ENCODE results near the gene NXN.
"Not testable (repeated sequence)": the region's sequence is repeated elsewhere in the genome, so short reads cannot be mapped to it uniquely, and the experiment has no call there.

NXN gene

DNA sequence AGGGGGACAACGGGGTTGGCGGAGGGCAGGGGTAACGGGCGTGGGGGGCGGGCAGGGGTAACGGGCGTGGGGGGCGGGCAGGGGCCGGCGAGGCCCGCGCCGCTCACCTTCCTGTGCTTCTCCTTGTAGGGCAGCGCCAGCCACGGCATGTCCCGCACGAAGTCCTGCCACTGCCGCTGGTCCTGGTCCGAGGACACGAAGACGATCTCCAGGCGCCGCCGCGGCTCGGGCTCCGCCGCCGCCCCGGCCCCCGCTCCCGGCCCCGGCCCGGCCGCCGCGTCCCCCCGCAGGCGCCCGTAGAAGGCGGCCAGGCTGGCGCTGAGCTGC, 401 bp downstream of the NXN start:
- CTCF ChIA-PET: interaction anchor here (2.4 to 3.8 kb wide), 3 partner anchors 17 to 182 kb away, joined by 23 to 59 read pairs (median 24); partner anchors contain the start of gene TIMM22
- DNase-seq: no peak

GRCh38 chr17:978103-979093, 1.2 kb downstream of the NXN start:
- CTCF ChIA-PET: no interaction called here

More for the DNA sequence above, 401 bp downstream of the NXN start:
- H3K4me1 Mint-ChIP-seq: peaks cover 18% of the 10 kb centered on the region
- peaks cover 52% of the 10 kb centered on the region for H3K27me3 Mint-ChIP-seq
- no peak overlapping the region for H3K4me3 Mint-ChIP-seq
- H3K27ac Mint-ChIP-seq: no peak overlapping the region
- no peaks in the 10 kb centered on the region for H3K9me3 Mint-ChIP-seq
- no peaks in the 10 kb centered on the region for H3K36me3 Mint-ChIP-seq

DNA sequence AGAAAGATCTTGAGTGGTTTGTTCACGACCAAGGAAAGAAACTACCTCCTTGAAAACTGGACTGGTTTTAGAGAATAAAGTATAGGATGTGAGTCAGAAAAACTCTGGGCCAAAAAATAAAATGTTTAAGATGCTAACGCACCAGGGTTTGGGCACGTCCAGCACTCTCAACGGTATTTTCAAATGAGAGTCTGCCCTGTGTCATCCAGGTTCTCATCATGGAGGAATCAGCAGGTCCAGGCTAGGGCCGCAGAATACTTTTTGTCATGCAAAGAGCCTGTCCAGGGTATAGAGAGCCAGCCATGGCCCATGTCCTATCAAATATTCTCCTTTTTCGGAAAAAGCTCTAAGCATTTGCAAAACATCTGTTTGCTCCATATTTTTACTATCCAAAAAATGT, 2.4 kb downstream of the NXN start:
- H3K9me3 Mint-ChIP-seq: no peaks in the 10 kb centered on the region
- H3K36me3 Mint-ChIP-seq: no peaks in the 10 kb centered on the region
- no peak overlapping the region for H3K27ac Mint-ChIP-seq
- no peak for DNase-seq
- H3K4me1 Mint-ChIP-seq: peaks cover 18% of the 10 kb centered on the region
- CTCF ChIA-PET: no interaction called here
- H3K27me3 Mint-ChIP-seq: peaks cover 52% of the 10 kb centered on the region
- H3K4me3 Mint-ChIP-seq: no peak overlapping the region

More at GRCh38 chr17:978103-979093, 1.2 kb downstream of the NXN start:
- H3K36me3 Mint-ChIP-seq: no peaks in the 10 kb centered on the region
- no peaks in the 10 kb centered on the region for H3K9me3 Mint-ChIP-seq
- peak overlapping the region; percentile 24 for H3K27ac Mint-ChIP-seq
- H3K4me1 Mint-ChIP-seq: peaks cover 18% of the 10 kb centered on the region
- peaks cover 52% of the 10 kb centered on the region for H3K27me3 Mint-ChIP-seq
- H3K4me3 Mint-ChIP-seq: peak overlapping the region; percentile 52
- DNase-seq: no peak

DNA sequence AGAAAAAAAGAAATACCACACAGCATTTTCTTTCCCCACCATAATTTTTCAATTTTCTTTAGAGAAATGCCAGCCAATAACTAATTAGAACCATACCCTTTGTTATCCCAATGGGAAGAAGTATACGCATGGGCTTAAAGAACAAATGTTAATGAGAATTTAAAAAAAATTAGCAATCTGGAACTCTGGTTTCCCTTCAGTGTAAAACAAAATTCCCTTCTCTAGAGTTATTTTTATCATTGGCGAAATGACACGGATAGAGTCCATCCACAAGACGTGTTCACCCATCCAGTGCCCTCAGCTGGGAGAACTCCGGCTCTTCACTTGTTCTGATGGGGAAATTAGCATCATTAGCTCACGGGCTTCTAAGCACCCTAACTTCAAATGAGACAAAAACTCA, 3.3 kb downstream of the NXN start:
- Mint-ChIP-seq H3K27me3 (peaks cover 52% of the 10 kb centered on the region), H3K9me3 (no peaks in the 10 kb centered on the region), H3K27ac (peak overlapping the region; percentile 33), H3K4me3 (no peak overlapping the region), H3K36me3 (no peaks in the 10 kb centered on the region), H3K4me1 (peaks cover 17% of the 10 kb centered on the region)
- DNase-seq: no peak
- CTCF ChIA-PET: interaction anchor here (1.3 kb wide), 1 partner anchor 181 kb away, joined by 4 read pairs; no protein-coding TSS in a partner anchor

DNA sequence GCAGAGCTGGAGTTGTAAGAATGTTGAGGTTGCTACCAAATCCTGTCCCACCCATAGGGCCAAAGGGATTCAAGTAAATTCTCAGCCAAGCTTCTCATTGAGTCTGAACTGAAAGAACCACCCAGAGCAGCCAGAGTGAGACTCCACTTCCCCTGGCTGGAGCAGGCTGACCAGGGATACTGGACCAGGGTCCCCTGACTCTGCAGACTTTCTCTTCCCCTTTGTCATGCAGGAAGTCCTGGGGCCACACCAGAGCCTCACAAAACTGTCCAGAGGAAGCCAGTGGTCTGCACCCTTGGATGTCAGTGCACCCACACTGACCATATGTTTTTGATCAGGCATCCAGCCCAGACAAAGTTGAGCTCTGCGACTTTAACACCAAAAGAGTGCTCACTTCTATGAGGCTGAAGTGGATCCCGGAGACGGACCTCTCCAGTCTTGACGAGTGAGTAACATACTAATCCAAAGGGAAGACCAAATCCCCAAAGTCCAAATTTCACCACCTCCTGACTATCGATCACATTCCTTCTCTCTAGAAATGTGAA, 4.1 kb downstream of the NXN start:
- no peak overlapping the region for H3K27ac Mint-ChIP-seq
- CTCF ChIA-PET: interaction anchor here (1.3 kb wide), 1 partner anchor 180 kb away, joined by 4 read pairs; no protein-coding TSS in a partner anchor
- no peaks in the 10 kb centered on the region for H3K36me3 Mint-ChIP-seq
- H3K4me1 Mint-ChIP-seq: peaks cover 8% of the 10 kb centered on the region
- H3K9me3 Mint-ChIP-seq: no peaks in the 10 kb centered on the region
- DNase-seq: no peak
- H3K4me3 Mint-ChIP-seq: no peak overlapping the region
- peaks cover 48% of the 10 kb centered on the region for H3K27me3 Mint-ChIP-seq

DNA sequence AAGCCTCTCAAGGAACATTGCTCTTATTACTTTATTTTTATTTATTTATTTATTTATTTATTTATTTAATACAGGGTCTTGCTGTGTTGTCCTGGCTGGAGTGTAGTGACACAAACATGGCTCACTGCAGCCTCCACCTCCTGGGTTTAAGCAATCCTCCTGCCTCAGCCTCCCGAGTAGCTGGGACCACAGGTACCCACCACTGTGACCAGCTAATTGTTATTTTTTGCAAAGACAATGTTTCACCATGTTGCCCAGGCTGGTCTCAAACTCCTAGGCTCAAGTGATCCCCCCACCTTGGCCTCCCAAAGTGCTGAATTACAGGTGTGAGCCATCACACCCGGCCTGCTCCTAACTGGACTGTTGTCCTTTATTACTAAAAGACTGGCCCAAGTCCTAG, 4.8 kb downstream of the NXN start:
- DNase-seq, H3K4me3 Mint-ChIP-seq, H3K4me1 Mint-ChIP-seq, H3K27ac Mint-ChIP-seq, CTCF ChIA-PET, H3K36me3 Mint-ChIP-seq, H3K9me3 Mint-ChIP-seq: not testable (repeated sequence)
- peaks cover 48% of the 10 kb centered on the region for H3K27me3 Mint-ChIP-seq

DNA sequence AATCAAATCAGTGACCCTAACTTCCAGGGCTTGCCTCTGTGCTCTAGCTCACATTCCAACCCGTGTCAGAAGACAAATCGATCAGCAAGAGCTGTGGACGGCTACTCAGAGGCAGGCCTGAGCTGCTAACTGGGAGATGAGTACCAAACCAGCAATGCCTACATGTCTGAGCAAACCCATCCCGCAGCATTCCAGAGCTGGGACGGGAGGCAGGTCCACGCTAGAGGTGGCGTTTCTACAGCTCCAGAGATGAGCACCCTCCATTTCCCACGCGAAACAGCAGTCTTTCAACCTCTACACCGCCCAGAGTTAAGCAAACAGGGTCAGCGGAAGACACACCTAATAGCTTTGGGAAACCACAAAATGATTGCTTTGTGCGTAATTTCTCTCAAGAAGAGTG, 6.5 kb downstream of the NXN start:
- Mint-ChIP-seq H3K27me3 (peaks cover 52% of the 10 kb centered on the region), H3K27ac (no peak overlapping the region), H3K36me3 (no peaks in the 10 kb centered on the region), H3K4me3 (no peak overlapping the region), H3K4me1 (peaks cover under 1% of the 10 kb centered on the region), H3K9me3 (no peaks in the 10 kb centered on the region)
- CTCF ChIA-PET: no interaction called here
- no peak for DNase-seq

DNA sequence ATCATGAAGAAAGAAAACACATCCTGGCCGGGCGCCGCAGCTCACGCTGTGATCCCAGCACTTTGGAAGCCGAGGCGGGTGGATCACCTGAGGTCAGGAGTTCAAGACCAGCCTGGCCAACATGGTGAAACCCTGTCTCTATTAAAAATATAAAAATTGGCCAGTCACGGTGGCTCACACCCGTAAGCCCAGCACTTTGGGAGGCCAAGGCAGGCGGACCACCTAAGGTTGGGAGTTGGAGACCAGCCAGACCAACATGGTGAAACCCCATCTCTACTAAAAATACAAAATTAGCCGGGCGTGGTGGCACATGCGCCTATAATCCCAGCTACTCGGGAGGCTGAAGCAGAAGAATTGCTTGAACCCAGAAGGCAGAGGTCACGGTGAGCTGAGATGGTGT, 7.7 kb downstream of the NXN start:
- H3K4me3 Mint-ChIP-seq, H3K9me3 Mint-ChIP-seq, H3K36me3 Mint-ChIP-seq, H3K4me1 Mint-ChIP-seq, H3K27ac Mint-ChIP-seq, DNase-seq: not testable (repeated sequence)
- CTCF ChIA-PET: interaction anchor here (1.2 kb wide), 1 partner anchor 9 kb away, joined by 3 read pairs; no protein-coding TSS in a partner anchor
- H3K27me3 Mint-ChIP-seq: peaks cover 46% of the 10 kb centered on the region

DNA sequence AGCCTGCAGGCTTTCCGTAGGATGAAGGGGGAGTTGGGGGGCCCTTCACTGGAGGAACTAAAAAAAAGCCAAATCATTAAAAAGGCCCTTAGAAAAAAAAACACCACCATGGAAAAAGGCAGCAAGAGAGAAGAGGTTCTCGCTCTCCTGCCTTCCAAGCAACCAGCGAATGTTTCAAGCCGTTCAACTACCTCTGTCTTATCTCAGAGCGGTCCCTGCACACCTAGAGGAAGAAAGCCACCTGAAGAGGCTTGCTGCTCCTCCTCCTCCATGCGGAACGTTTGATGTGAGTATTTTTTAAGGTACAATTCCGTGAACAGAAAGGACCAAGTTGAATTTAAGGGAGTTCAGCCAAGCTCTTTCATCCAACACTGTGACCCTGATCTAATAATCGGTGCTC, 9.2 kb downstream of the NXN start:
- CTCF ChIA-PET: no interaction called here
- Mint-ChIP-seq H3K9me3 (no peaks in the 10 kb centered on the region), H3K27ac (peak overlapping the region; percentile 52), H3K4me3 (no peak overlapping the region), H3K27me3 (peaks cover 44% of the 10 kb centered on the region), H3K4me1 (no peaks in the 10 kb centered on the region), H3K36me3 (no peaks in the 10 kb centered on the region)
- no peak for DNase-seq

- CTCF ChIA-PET: no interaction called here
- Mint-ChIP-seq H3K27me3 (peaks cover 44% of the 10 kb centered on the region), H3K4me3 (no peak overlapping the region), H3K4me1 (no peaks in the 10 kb centered on the region), H3K27ac (no peak overlapping the region), H3K9me3 (no peaks in the 10 kb centered on the region), H3K36me3 (no peaks in the 10 kb centered on the region)
- no peak for DNase-seq
Observed at GRCh38 chr17:969811-970355, 9.7 kb downstream of the NXN start.

GRCh38 chr17:968812-969730, 10.5 kb downstream of the NXN start:
- Mint-ChIP-seq H3K4me3 (no peak overlapping the region), H3K27ac (no peak overlapping the region), H3K4me1 (no peaks in the 10 kb centered on the region), H3K36me3 (no peaks in the 10 kb centered on the region), H3K27me3 (peaks cover 46% of the 10 kb centered on the region), H3K9me3 (no peaks in the 10 kb centered on the region)
- CTCF ChIA-PET: no interaction called here
- no peak for DNase-seq

GRCh38 chr17:967122-967521, 12.5 kb downstream of the NXN start:
- Mint-ChIP-seq H3K27ac (no peak overlapping the region), H3K4me3 (no peak overlapping the region), H3K4me1 (no peaks in the 10 kb centered on the region), H3K27me3 (peaks cover 52% of the 10 kb centered on the region), H3K36me3 (no peaks in the 10 kb centered on the region), H3K9me3 (no peaks in the 10 kb centered on the region)
- DNase-seq: no peak
- CTCF ChIA-PET: no interaction called here

DNA sequence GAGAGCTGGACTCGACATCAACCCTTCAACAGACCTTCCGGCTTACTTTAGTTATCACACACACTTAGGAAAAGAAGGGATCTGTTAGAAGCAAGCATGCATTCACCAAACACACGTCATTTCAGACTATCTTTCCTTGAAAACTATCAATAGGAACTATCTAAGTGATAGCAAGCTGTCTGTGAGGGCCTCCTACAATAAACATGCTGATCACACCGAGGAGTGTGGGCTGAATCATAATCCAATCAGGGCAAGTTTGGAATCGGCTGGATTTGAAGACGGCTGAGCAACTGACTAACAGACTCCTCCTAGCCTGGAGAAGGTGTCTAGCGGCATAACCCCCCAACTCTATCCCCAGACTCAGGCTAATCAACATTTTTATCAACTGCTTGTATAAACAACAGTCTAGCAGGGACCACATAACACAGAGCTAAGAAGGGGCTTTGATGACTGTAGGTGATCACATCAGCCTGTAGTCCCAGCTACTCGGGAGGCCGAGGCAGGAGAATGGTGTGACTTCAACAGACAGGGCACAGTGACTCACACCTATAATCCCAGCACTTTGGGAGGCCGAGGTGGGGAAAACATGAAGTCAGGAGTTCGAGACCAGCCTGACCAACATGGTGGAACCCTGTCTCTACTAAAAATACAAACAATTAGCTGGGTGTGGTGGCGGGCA, 14.1 kb downstream of the NXN start:
- CTCF ChIA-PET: interaction anchor here (0.8 kb wide), 1 partner anchor 337 kb away, joined by 3 read pairs; no protein-coding TSS in a partner anchor
- no peaks in the 10 kb centered on the region for H3K9me3 Mint-ChIP-seq
- DNase-seq: no peak
- no peaks in the 10 kb centered on the region for H3K36me3 Mint-ChIP-seq
- H3K27ac Mint-ChIP-seq: no peak overlapping the region
- H3K4me3 Mint-ChIP-seq: no peak overlapping the region
- no peaks in the 10 kb centered on the region for H3K4me1 Mint-ChIP-seq
- peaks cover 52% of the 10 kb centered on the region for H3K27me3 Mint-ChIP-seq

Measured in activated naive CD4-positive, alpha-beta T cell treated with anti-CD3 and anti-CD28 coated beads, Interleukin-2, amount 10 ng/mL, durations not matched to agents 7 days and 5 days (primary cell).